GM21576 (cell line): ENCODE data around the gene FCN2.

Experiments
- ATAC-seq: cut with Tn5 transposase; IDR thresholded peaks from one replicate; pipeline ENCODE4 v1.9.1; 2021; ENCODE audit warnings: mild to moderate bottlenecking, moderate library complexity; ENCODE audit not compliant: unreplicated experiment

Gene FCN2

DNA sequence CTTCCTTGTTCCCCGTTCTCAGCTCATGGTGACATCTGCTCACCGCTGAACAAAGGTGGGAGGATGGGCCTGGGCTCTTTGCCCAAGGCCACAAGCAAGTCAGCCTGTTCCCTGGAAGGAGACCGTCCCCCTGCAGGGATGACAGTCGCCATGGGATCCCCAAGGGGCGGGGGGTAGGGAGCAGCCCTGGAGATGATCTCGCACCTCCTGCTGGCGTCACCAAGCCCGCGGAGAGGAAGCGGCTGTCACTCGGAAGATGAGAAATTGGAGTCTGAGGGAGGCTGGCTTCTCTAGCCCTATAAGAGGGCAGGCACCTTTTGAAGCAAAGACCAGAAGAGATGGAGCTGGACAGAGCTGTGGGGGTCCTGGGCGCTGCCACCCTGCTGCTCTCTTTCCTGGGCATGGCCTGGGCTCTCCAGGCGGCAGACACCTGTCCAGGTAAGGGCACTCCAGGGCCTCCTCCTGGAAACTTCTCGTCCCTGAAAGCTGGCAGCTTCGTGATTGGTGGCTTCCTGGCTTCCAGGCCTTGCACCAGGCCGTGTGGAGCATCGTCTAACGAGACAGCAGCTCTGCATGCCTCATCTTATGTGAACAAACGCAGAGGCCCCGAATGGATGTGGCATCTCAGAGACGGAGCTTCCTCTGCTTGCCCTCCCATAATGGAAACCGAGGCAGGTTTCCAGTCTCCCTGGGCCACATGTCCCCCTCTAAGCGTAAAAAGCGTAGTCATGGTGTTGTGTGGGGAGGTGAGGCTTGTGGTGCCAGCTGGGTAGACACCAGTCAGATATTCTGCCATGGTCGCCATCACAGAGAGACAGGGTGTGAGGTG is at the start of gene FCN2:
FCN2 (plus strand) TSS at position 327 of the 829 bp plus-strand sequence; CDS start at position 339, 12 bp downstream.
- ATAC-seq = no peak

DNA sequence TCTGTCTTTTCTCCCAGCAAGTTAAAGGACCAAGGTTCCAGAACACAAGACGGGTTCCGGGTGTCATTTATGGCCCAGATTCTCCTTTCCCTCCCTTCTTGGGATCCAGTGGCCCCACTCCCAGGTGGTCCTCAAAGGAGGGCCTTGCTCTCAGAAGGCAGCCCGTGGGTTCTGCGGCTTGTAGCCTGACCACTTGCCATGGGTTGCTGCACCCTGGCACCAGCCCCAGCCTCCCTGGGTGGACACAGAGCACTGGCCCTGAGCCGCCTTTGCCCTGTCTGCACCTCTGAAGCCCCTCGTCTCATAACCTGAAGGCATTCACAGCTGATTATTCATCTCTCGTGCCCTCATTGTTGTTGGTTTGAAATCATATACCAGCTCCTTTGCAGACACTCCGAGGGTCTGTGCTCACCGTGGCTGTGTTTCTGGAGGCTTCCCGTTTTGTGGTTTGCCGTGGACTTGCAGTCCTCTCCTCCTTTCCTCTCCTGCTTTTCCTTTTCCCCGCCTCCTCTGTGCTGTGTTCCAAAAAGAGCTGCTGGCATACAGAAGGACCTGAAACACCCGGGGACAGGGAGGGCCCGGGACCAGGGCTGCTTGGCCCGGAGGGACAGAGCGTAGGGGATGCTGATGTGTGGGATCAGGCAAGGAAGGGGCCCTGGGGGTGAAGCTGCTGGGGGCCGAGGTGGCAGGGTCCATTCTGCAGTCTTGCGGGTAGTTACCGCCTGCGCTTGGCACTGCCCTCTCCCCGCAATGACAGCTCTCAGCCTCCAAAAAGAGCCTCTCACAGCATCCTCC is 49.5 kb upstream of the FCN2 start:
- ATAC-seq = no peak

GRCh38 chr9:134832471-134832870 is 48.1 kb upstream of the FCN2 start:
- ATAC-seq = no peak

DNA sequence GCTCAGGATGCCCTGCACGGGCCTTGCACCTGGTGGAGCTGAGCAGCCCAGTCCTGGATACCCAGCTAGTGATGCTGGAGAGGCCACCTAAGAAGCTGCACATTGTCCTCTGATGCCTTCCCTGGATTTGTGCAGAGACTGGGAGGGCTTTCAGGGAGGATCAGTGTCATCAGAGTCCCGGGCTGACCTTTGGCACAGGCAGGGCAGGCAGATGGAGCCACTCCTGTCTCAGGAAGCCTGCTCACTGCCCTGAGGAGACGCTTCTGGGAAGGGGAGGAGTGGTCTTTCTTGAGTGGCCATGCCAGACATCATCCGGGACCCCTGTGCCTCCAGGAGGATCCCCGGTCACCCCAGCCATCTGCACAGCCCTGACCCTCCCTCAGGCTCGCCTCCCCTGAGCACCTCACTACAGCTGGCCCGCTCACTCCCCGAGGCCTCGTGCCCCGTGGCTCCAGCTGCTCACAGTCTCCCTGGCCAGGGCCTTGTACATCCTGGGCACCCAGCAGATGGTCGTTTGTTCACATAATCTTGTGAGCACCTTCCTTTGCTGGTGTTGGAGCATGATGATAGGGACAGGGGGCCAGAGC is 47.2 kb upstream of the FCN2 start:
- ATAC-seq = no peak

GRCh38 chr9:134834217-134834956 is 46.2 kb upstream of the FCN2 start:
- no peak for ATAC-seq

DNA sequence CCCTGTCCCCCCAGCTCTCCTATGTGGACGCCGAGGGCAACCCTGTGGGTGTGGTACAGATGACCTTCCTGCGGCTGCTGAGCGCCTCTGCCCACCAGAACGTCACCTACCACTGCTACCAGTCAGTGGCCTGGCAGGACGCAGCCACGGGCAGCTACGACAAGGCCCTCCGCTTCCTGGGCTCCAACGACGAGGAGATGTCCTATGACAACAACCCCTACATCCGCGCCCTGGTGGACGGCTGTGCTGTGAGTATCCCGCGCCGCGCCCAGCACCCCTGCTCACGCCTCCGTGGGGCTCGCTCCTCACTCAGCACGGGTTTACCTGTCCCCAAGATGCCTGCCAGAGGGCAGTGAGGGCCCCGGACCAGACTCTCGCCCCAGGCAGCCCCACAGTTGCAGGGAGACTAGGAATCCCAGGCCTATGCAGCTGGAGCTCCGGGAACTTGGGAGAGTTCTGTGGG is 45.6 kb upstream of the FCN2 start:
- ATAC-seq = no peak

DNA sequence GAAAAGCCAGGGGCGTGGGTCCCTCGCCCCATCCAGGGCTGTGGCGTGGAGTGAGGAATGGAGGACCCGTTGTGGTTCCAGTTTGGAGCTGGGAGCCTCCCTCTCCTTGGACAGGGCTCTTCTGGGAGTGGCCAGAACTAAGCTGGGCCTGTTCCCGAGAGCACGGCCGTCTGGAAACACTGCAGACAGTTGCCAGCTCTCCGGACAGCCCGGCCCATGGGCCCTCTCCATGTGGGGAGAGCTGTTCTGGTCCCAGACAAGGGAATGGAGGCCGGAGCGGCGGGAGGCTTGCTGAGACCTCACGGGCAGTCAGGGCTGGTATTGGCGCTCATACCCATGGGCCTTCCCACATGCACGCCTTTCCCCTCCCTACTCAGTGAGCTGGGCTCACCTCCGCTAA is 45.2 kb upstream of the FCN2 start:
- no peak for ATAC-seq

DNA sequence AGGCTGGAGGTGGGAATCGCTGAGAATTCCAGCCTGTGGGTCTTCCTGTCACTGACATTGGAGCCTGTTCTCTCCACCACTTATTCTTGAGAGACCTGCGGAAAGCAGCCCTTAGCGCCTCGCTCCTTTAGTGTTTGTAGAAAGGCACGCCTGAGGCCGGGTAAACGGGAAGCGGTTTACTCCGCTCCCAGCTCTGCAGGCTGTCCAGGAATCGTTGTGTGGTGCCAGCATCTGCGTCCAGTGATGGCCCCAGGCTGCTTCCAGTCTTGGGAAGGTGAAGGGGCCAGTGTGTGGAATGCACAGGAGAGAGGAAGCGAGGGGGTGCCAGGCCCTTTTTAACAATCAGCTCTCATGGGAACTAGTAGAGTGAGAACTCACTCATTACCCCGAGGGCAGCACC is 44.6 kb upstream of the FCN2 start:
- ATAC-seq = no peak

DNA sequence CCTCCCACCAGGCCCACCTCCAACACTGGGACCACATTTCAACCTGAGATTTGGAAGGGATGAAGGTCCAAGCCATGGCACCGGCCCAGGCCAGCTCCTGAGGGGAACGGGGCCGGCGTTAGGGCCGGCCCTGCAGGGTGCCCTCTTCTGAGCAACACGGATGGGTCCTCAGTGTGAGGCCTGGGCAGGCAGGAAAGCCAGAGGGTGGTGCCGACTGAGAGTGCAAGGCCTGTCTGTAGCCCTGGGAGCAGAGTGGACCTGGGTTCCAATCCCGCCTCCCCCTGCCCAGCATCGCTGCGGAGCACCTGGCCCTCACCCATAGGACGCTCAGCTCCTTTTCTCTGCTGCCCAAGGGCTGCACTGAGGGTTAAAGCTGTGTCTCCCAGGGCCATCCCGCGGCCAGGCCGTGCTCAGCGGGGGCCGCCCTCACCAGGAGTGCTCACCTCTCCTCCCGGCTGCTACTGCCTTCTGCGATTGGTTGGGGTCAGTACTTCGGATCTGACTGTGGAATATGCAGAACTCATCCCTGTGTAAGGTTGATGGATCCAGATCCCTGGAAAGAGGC is 44.1 kb upstream of the FCN2 start:
- ATAC-seq = no peak

- ATAC-seq = no peak
Observed at GRCh38 chr9:134837529-134837928, 43.1 kb upstream of the FCN2 start.

GRCh38 chr9:134838651-134839454 is 41.8 kb upstream of the FCN2 start:
- no peak for ATAC-seq

- no peak for ATAC-seq
Observed at GRCh38 chr9:134839455-134840125, 41.0 kb upstream of the FCN2 start.

GRCh38 chr9:134840511-134840910 is 40.1 kb upstream of the FCN2 start:
- no peak for ATAC-seq

DNA sequence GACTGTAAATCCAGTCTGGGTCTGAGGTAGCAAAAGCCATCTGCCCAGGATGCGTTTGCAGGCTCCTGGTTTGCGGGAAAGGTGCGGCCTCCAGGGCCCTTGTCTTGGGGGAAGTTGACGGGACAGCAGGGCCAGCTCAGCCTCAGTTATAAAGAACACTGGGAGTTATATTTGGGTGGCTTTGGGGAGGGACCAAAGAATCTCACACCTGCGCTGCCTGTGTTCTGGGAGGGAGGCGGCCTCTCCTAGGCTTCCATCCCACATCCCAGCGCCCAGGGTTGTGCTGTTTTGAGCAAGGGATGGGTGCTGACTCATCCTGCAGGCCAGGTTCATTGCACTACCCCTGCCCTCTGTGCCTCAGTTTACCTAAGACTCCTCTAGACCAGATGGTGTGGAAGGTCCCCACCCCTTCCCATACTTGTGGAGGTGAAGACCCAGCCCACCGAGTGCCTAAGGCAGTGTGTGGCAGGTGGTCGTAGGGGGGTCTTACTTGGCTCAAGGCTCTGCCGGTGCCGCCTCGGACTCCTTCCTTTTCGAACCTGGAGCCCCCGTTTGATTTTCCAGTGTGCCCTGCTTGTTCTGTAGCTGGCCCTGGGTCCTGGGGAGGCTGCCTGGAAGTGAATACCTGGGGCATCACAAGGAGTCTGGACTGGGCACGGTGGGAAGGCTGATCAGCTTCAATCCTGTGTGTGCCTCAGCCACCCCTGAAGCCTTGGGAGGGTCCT is 39.3 kb upstream of the FCN2 start:
- no peak for ATAC-seq

DNA sequence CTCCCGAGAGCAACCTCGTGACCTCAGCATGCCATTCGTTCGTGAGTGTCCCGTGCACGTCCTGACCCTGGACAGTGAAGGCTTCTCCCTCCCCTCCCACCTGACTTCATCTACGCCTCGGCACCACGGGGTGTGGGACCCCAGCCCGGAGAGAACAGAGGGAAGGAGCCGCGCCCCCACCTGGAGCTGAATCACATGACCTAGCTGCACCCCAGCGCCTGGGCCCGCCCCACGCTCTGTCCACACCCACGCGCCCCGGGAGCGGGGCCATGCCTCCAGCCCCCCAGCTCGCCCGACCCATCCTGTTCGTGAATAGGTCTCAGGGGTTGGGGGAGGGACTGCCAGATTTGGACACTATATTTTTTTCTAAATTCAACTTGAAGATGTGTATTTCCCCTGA is 38.3 kb upstream of the FCN2 start:
- ATAC-seq = no peak

- ATAC-seq = no peak
Observed at GRCh38 chr9:134843740-134844139, 36.9 kb upstream of the FCN2 start.

DNA sequence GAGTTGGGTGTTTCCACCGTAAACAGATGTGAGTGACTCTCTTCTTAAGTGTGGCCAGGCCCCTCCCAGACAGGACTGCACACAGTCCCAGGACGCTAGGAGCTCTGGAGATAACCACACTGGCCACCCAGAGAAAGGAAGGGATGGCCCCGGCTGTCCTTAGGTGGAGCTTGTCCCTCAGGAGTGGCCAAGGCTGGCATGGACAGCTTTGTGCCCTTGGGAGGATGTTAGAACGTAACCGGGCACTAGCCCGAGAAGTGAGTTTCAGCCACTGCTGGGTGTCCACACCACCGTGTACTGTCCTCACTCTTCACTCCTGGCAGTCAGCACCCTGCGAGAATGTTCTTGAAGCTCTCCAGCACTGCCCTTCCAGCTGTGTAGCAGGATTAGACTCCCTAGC is 35.8 kb upstream of the FCN2 start:
- no peak for ATAC-seq

GRCh38 chr9:134846187-134846586 is 34.4 kb upstream of the FCN2 start:
- ATAC-seq = no peak

GRCh38 chr9:134846699-134847098 is 33.9 kb upstream of the FCN2 start:
- ATAC-seq = no peak
